Activated CD4-positive, CD25-positive, alpha-beta regulatory T cell treated with anti-CD3 and anti-CD28 coated beads, Interleukin-2, amount 50 U/mL, for 24 hours (primary cell): Measurements from ENCODE around the gene LRRC51.
"Not testable (repeated sequence)": the region's sequence is repeated elsewhere in the genome, so short reads cannot be mapped to it uniquely, and the experiment has no call there.

Source experiments
- ATAC-seq, 2 donors: fragments of 150-1000 bp; cut with Tn5 transposase; one replicate each; pipeline ENCODE4 v1.10.0; 2021; ENCODE audit warnings: mild to moderate bottlenecking in 1 of 2, moderate library complexity in 1 of 2

The LRRC51 gene

DNA sequence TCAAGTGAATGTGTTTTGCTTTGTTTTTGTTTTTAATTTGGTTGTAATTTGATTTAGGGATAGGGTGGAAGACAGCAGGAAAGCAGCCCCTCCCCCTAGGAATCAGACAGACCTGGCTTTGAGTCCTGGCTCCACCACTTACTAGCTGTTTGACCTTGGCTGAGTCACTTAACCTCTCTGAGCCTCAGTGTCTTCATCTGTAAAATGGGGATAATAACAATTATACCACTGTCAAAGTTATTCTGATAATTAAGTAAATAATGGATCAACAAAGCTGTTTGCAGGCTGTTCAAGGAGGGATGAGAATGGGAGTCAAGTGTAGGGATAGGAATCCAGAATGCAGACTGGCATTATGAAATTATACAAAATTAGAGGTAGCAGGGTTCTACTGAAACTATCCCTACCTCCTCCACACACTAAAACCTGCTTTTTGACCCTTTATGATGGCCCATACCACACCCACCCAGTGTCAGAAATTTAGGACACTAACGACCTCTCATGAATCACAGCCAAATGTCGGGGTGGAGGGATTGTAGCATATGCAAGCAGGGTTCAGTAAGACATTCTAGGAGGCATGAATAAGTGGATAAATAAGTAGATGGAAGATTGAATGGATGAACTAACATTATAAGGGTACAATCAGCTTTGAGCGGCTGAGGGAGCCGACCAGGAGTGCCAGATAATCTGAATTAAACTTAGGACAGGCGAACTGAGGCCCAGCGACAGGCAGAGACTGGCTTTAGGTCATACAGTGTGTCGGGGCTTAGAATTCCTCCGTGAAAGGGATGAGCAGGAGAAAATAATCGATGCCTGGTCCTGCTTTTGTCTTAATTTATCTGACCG is 30.9 kb downstream of the LRRC51 start:
- ATAC-seq = no peak

DNA sequence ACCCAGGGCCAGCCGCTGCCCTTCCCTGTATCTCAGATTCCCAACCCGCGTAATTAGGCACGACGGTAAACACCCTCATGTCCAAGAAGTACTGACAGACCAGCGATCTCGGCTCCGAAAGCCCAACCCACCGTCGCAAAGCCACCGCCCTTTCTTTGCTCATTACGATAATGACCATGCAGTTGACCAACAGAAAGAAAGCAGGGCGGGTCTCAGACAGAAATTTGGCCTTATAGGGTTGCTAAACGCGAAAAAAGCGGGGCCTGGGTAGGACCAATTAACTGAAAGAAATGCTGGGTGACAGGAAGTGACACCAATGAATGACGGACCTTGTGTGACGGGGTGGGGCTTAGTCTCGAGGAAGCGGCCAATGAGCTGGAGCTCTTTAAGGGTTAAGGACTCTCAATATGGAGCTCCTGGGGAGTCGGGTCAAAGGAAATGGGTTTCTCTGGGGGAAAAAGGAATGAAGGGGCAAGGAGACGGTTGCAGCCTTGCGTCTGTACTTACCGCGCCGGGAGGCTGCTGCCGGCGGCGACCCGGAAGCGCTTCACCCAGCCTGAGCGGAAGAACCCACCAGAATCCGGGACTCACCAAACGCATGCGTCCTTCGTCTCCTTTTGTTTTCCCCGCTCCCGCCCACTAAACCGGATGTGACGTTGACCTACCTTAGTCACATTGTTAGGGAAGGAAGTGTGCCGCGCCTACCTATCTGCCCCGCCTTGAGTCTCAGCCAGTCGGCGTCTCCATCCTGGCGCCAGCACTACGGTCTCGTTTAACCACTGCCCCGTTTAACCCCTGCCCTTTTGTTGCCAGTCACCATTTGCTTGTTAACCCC is 31.7 kb downstream of the LRRC51 start, which contains the start of gene ANAPC15:
Gene ANAPC15 (minus strand): TSS at position 553 of the 835 bp plus-strand sequence. CDS start 1,419 bp downstream, outside the sequence.
- peak; percentile 90 for ATAC-seq

DNA sequence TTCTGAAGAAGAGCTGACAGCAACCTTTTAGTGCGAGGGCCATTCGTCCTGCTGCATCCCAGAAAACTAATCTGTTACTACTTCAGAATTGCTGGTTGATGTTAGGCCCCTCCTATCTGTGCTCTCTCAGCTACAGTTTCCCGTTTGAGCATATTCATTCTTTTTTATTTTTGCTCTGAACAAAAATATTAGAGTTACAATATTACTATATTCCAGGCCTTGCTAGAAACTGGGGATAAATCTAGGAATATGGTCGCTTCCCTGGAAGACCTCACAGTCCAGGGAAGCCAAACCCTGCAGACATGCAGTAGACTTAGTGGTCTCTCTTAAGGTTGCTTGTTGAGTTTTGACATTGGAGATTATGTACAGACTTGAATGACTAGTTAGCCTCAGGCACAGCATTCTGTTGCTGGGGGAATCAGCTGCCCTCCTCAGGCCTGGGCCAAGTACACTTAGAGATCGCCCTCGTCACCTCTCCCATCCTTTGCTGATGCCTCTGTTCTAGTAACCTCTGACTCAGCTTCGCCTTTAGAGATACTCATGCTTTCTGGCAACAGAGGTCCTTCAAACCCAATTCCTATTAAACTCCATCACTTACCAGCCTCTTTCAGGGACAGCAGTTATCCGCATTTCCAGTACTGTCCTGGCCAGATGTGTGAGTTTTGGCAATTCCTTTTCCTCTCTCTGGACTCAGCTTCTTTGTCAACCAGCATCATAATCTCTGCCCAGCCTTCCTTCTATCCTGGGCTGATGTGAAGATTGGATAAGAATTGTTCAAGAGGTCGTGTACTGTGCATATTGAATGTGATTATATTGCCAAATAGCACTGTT is 32.5 kb downstream of the LRRC51 start:
- no peak for ATAC-seq

DNA sequence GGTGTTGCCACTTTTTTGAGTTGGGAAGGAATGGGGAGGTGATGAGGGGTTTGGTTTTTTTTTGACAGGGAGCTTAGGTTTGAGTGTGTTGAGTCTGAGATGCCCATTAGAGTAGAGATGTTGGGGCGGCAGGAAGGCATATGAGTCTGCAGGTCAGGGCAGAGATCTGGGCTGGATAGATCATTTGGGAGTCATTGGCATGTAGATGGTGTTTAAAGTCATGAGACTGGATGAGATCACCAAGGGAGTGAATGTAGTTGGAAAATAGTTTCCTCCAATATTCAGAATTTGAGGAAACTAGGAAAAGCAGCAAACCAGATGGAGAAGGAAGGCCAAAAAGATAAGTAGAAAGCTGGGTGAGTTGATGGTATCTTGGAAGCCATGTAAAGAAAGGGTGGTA is 33.9 kb downstream of the LRRC51 start:
- ATAC-seq = no peak

DNA sequence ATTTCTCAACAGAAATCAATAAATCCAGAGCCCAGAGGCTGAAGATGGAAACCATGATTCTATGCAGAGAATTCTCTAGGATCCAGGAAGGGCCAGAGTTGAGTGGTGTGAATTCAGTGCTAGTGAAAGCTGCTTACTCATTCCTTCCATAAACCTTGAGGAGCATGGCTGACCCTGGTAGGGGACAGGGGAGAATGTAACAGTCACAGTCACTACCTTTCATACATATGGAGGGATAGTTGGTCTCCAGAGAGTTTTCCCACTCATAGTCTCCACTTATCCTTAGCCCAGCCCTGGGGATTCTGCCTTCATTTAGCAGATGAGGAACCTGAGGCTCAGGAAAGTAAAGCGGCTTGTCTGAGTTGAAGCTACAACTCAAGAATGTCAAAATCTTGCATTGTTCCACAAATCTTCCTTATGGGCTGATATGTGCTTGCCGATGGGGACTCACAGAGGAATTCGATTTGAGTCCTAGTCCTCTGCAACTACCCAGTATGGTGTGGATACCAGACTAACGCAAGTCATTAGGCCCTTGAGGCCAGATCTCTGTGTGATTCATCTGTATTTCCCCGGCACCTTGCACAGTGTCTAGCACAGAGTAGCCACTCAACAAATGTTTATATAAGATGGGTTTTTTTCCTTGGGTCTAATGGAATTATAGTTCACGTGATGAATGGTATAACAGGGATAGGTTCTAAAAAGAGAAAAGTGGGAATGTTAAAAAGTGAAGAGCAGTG is 35.5 kb downstream of the LRRC51 start:
- ATAC-seq = no peak

DNA sequence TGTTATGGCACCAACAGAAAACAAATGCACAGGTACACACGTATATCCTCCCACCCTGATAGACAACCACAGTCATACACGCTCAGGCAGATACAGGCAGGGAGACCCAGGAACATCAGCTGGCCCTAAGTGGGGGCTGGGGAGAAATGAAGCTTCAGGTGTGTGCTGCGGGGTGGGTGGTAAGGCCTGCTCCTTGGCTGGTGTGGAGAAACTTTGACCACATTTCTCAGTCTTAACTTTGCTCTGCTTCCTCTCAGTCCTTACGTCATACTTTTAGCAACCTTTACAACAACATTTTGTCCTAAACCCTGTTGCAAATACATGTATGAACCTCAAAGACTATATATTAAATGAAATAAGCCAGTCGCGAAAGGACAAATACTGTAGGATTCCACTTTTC is 38.5 kb downstream of the LRRC51 start:
- ATAC-seq = no peak

DNA sequence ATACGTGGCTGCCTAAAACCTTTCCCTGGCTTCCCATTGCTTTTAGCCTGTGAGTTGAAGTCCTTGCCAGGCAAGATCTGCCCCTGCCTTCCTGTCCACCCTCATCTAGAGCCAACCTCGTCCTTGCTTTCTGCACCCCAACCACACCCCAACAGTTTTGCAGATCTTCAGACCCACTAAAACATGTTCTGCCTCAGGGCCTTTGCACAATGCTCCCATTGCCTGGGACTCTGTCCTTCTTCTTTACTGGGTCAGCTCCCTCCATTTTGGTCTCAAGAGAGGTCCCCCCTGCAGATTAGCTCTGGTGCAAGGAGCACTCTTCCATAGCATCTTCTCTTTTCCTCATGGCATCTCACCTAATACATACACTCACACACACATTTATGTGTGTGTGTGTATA is 40.3 kb downstream of the LRRC51 start:
- ATAC-seq = no peak

DNA sequence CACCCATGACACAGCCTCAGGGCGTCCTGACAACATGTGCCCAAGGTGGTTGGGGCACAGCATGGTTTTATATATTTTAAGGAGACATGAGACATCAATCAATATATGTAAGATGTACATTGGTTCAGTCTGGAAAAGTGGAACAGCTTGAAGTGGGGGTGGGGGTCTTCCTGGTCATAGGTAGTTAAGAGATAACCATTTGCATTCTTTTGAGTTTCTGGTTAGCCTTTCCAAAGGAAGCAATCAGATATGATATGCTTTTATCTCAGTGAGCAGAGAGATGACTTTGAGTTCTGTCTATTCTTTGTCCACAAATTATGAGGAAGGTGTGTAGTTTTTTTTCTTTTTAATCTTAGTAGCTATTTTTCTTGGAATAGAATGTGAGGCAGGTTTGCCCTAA is 42.0 kb downstream of the LRRC51 start:
- no peak for ATAC-seq

DNA sequence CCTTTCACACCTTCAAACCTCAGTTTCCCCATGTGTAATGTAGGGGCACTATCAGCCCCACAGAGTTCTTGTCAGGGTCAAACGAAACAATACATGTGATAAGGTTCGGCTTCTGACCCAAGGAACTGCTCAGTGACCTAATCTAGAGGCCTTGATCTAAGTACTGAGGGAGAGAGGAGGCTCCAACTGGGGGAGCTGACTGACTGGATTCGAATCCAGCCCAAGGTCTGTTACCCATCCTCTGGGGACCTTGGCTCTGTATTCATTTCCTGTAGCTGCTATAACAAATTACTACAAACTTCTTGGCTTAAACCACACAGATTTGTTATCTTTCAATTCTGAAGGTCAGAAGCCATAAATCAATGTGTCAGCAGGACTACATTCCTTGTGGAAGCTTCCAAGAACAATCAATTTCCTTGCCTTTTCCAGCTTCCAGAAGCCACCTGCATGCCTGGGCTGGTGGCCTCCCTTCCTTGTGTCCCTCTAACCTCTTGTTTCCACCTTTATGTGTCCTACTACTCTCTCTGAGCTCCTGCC is 42.5 kb downstream of the LRRC51 start:
- no peak for ATAC-seq

DNA sequence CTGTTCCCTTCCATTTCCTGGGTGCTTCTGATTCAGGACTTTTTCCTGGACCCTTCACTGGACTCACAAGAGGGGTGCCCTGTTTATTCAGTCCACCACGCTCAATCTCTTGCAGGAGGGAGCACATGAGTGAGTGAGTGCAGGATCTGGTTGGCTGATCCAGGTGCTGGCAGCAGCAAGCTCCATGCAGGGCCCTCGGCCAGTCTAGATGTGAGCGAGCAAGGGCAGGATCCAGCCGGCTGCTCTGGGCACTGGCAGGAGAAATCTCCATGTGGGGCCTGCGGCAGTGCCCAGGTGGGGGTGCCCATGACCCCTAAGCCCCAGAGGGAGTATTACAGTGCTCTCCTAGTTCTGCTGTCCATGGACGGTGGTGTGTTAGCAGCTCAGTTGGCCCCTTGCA is 43.4 kb downstream of the LRRC51 start:
- no peak for ATAC-seq

DNA sequence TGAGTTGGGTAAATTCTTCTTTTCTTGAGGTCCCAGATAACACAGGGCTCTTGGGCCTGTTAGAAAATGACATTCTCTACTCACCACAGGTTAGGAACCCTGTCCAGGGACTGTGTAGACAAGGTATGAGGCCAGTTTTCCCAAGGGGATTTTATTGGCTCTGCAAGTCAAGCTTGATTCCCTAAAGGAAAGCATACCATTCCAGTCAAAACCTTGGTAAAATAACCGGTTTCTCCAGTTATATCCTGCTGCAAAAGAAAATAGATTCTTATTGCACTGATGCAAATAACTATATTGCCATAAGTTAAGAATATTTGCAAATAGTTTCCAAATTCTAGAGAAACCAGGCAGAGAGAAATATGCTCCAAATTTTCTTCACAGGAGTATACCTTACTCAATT is 45.3 kb downstream of the LRRC51 start:
- no peak for ATAC-seq

DNA sequence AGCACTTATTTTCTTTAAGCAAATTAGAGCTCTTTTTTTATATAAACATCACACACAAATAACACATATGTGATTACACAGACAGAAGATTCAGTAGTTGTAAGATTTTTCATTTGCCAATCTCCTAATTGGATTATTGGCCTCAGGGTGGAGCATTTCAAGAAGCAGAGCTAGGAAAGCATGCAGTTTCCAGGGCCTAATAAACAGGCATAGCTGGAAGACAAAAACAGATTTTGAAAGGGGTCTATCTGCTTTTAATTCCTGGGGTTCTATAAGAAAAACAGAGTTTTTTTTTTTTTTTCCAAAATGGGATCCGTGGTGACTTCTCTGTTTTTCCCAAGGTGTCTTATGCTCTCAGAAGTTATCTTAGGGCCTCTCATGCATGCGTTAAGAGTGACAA is 47.3 kb downstream of the LRRC51 start:
- ATAC-seq = no peak

DNA sequence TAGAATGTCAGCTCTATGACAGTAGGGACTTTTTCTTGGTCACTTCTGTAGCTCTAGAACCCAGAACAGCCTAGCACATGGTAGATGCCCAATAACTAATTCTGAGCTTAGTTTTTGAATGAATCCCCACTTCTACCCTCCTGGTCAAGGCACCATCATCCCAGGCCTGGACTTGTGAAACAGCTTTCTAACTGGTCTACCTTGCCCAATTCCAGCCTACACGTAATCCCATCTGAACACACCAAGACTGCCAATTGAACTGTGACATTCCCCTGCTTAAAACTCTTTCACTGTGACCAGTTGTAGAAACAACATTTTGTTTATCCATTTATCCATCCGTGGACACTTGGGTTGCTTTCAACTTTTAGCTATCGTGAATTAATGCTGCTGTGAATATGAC is 48.7 kb downstream of the LRRC51 start:
- ATAC-seq = no peak

DNA sequence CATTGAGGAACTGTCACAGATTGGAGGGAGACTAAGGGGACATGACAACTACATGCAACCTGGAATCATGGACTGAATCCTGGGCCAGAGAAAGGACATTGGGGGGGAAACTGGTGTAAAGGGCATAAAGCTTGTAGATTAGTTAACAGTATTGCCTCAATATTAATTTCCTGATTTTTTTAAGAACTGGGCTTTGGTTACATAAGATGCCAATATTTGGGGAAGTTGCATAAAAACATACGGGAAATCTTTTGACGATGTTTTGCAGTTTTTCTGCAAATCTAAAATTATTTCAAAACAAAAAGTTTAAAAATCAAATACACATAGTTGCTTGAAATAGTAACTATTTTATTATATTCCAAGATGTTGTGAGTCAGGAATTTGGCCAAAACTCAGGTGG is 52.0 kb downstream of the LRRC51 start:
- ATAC-seq = no peak

DNA sequence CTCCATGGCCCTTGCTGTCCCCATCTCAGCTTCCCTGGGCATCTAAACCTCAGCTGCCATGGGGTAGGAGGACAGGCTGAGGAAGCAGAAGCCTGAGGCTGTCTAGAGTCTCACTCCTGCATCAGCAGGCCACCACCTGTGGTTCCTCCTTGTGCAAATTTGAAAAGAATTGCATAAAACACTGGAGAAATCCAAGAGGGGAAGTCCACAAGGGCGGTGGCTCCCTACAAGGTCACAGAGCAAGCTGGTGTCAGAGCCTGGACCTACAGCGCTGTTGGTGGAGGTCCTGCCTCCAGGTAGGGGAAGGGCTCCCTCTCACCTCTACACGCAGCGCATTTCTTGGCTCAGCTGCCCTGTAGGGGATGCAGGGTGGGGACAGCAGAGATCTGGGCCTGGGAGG is 54.8 kb downstream of the LRRC51 start, which contains the start of gene FOLR3:
Gene FOLR3 (plus strand): TSS at position 253 of the 400 bp plus-strand sequence. CDS start 228 bp downstream, outside the sequence.
- not testable (repeated sequence) for ATAC-seq

DNA sequence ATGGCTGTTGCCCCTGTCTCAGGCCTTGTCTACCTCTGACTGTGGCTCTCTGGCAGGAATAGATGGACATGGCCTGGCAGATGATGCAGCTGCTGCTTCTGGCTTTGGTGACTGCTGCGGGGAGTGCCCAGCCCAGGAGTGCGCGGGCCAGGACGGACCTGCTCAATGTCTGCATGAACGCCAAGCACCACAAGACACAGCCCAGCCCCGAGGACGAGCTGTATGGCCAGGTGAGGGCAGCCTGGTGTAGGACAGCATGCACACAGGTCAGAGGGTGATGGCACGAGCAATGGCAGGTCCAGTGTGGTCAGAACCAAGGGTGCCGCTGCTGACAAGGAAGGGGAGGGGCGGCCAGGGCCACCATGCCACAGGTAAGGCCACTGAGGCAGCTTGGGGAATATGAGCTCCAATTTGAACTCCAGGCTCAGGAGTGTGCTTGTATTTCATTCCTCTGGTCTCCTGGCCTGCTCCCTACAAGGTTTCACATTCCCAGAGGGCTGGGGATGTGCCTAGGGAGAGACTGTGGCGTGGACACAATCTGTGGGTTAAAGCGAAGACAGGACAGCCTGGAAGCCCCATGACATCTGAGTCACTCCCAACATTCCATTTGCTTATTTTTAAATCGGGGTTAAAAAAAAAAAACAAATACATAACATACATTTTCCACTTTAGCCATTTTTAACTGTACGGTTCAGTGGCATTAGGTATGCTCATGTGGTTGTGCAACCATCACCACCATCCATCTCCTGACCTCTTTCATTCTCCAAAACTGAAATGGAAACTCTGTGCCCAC is 55.4 kb downstream of the LRRC51 start:
- ATAC-seq = no peak

DNA sequence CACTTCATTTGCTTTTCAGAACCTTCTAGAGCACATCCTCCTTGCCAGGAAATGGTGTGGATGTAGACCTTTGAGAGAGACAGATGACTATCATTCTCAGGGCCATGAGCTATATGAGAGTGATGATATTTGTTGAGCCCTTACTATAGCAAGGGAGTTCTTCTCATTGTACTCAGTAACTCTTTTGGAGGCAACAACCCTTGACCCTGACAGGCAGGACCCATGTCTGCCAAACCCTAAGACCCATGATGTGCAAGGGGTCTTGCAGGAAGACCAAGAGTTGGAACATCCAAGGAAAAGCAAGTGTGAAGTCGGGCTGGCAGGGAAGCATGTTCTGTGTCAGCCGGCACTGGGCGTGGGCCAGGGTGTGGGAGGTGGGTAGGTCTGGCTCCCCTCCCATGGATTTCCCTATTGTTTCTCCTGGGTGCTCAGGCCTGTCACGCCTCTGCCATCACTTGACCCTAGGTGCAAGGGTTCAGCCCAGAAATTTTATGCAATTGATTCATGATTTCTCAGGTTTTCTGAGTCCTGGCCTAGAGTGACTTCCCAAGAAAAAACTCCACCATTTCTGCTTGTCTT is 56.1 kb downstream of the LRRC51 start:
- ATAC-seq = no peak

DNA sequence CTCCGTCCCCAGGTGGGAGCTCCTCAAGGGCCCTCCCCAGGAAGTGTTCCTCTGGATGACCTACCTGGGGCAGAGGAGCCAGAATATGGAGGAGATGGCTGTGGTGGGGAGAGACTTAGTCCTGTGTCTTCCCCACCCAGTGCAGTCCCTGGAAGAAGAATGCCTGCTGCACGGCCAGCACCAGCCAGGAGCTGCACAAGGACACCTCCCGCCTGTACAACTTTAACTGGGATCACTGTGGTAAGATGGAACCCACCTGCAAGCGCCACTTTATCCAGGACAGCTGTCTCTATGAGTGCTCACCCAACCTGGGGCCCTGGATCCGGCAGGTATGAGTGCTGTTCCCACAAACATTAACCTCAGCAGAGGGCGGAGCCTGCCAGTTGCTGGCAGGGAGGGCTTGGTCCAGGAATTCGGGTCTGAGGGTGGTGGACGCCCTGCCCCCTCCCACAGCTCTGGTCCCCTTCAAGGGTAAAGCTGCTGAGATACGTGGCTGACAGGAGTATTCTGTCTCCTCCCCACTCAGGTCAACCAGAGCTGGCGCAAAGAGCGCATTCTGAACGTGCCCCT is 58.3 kb downstream of the LRRC51 start:
- no peak for ATAC-seq

DNA sequence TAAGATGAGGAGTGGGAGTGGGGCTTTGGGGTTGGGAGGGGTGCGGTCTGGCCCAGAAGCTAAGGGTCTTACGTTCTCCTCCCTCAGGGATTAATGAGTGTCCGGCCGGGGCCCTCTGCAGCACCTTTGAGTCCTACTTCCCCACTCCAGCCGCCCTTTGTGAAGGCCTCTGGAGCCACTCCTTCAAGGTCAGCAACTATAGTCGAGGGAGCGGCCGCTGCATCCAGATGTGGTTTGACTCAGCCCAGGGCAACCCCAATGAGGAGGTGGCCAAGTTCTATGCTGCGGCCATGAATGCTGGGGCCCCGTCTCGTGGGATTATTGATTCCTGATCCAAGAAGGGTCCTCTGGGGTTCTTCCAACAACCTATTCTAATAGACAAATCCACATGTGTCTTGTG is 58.9 kb downstream of the LRRC51 start:
- ATAC-seq = no peak

DNA sequence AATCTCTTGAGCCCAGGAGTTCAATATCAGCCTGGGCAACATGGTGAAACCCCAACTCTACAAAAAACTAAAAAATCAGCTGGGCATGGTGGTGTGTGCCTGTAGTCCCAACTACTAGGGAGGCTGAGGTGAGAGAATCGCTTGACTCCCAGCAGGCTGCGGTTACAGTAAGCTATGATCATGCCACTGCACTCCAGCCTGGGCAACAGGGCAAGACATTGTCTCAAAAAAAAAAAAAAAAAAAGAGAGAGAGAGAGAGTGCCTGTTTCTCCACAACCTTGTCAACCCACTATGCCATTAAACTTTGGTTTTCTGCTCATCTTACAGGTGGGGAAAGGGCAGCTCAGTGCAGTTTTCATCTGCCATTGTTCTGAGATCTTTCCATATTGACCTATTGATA is 60.0 kb downstream of the LRRC51 start:
- no peak for ATAC-seq
